PC-3 (cell line): ENCODE data around the gene LIPF. TPM values are rescaled to one million over a fixed set of nuclear protein-coding genes. Genes with fewer than 3 reads are reported as not detected.
"Not testable (repeated sequence)": the region's sequence is repeated elsewhere in the genome, so short reads cannot be mapped to it uniquely, and the experiment has no call there.

ENCODE experiments used
- ATAC-seq: fragments of 200-7000 bp; cut with Tn5 transposase; 2 replicates; pipeline ENCODE4 v1.9.1; 2020; ENCODE audit warnings: mild to moderate bottlenecking, moderate library complexity
- BruUV-seq: library from RNA; stranded (reverse); fragments of 400-500 nt; replicated peaks from 2 replicates; lab custom pipeline; 2021; lab: Mats Ljungman, UMichigan
- CTCF ChIA-PET: fragments of 300-600 bp; sonication (Branson Sonifier 250); formaldehyde crosslinking; loops from one replicate; lab custom pipeline; 2022; ENCODE audit warnings: antibody characterized with exemption; lab: Charles Lee
- POLR2A ChIA-PET: fragments of 300-600 bp; sonication (Branson Sonifier 250); formaldehyde crosslinking; loops from one replicate; lab custom pipeline; 2022; ENCODE audit warnings: antibody characterized with exemption; ENCODE audit not compliant: unreplicated experiment; lab: Charles Lee
- DNase-seq: peaks from one replicate; pipeline ENCODE4 v3.0.0-alpha.2; 2015
- H2AFZ ChIP-seq: fragments of 300-600 bp; sonication (generic); 2 replicates; pipeline ENCODE4 v1.6.0; 2016; ENCODE audit warnings: antibody characterized with exemption, low read length
- H3F3A ChIP-seq: fragments of 300-600 bp; sonication (generic); one replicate; pipeline ENCODE4 v1.6.0; 2017; ENCODE audit warnings: antibody characterized with exemption, low read length, control low read depth, mild to moderate bottlenecking; ENCODE audit not compliant: unreplicated experiment
- H3K27ac ChIP-seq: fragments of 300-600 bp; sonication (generic); 2 replicates; pipeline ENCODE4 v1.5.1; 2016; ENCODE audit warnings: mild to moderate bottlenecking, low read length
- H3K27me3 ChIP-seq: fragments of 300-600 bp; sonication (generic); 2 replicates; pipeline ENCODE4 v1.6.1; 2016; ENCODE audit warnings: low read length, mixed read lengths
- H3K36me3 ChIP-seq: fragments of 300-600 bp; sonication (generic); 2 replicates; pipeline ENCODE4 v1.6.1; 2016; ENCODE audit warnings: low read depth, mixed run types, low read length, mixed read lengths
- H3K4me1 ChIP-seq: fragments of 300-600 bp; sonication (generic); 2 replicates; pipeline ENCODE4 v1.5.1; 2016; ENCODE audit warnings: low read length; ENCODE audit not compliant: insufficient read depth
- H3K4me2 ChIP-seq: fragments of 300-600 bp; sonication (generic); 2 replicates; pipeline ENCODE4 v1.6.0; 2016; ENCODE audit warnings: low read length
- H3K4me3 ChIP-seq: fragments of 300-600 bp; sonication (generic); 2 replicates; pipeline ENCODE4 v1.5.1; 2016; ENCODE audit warnings: mild to moderate bottlenecking, low read length, mixed read lengths
- H3K79me2 ChIP-seq: fragments of 300-600 bp; sonication (generic); 2 replicates; pipeline ENCODE4 v1.6.1; 2017; ENCODE audit warnings: low read length, mixed read lengths
- H3K9ac ChIP-seq: fragments of 300-600 bp; sonication (generic); 2 replicates; pipeline ENCODE4 v1.6.0; 2016; ENCODE audit warnings: mild to moderate bottlenecking, low read length
- H3K9me2 ChIP-seq: fragments of 300-600 bp; sonication (generic); replicated peaks from 2 replicates; pipeline ENCODE4 v1.6.1; 2016; ENCODE audit warnings: mixed run types, low read length, mixed read lengths
- H3K9me3 ChIP-seq: fragments of 300-600 bp; sonication (generic); 2 replicates; pipeline ENCODE4 v1.6.1; 2016; ENCODE audit warnings: low read length, mixed read lengths
- H4K20me1 ChIP-seq: fragments of 300-600 bp; sonication (generic); 2 replicates; pipeline ENCODE4 v1.6.1; 2016; ENCODE audit warnings: low read length, mixed read lengths
- CTCF ChIP-seq: fragments of 300-600 bp; sonication (generic); conservative IDR thresholded peaks from 2 replicates; pipeline ENCODE4 v1.5.1; 2017; ENCODE audit warnings: antibody characterized with exemption, low read depth, mild to moderate bottlenecking, low read length
- EZH2 ChIP-seq: fragments of 300-600 bp; sonication (generic); IDR thresholded peaks from one replicate; pipeline ENCODE4 v1.6.1; 2017; ENCODE audit warnings: antibody characterized with exemption, mild to moderate bottlenecking, low read length; ENCODE audit not compliant: unreplicated experiment
- EZH2phosphoT487 ChIP-seq: fragments of 300-600 bp; sonication (generic); IDR thresholded peaks from 2 replicates; pipeline ENCODE4 v1.6.1; 2018; ENCODE audit warnings: mild to moderate bottlenecking, antibody characterized with exemption, low read length, borderline replicate concordance
- intact Hi-C: fragments of 100-400 bp; cut with micrococcal nuclease; formaldehyde crosslinking; loops from 2 replicates; pipeline ENCODE4 v1.9.0; 2023
- total RNA-seq: library from RNA; depleted of rRNA; stranded (reverse); fragments of >200 nt; gene quantifications from 2 replicates; pipeline ENCODE4 v1.2.3, GENCODE V29; 2014

LIPF gene
- total RNA-seq, 1 experiment from 2014 or later, result not detected

- Histone ChIP-seq H3K27me3 (no peaks in the 10 kb centered on the region), H3K9ac (no peak overlapping the region), H3K9me3 (no peaks in the 10 kb centered on the region), H3K4me1 (no peaks in the 10 kb centered on the region), H3K27ac (no peak overlapping the region), H4K20me1 (no peaks in the 10 kb centered on the region), H3K36me3 (no peaks in the 10 kb centered on the region), H3K9me2 (no peaks in the 10 kb centered on the region), H3F3A (no peaks in the 10 kb centered on the region), H2AFZ (no peak overlapping the region), H3K4me2 (no peak overlapping the region), H3K79me2 (no peaks in the 10 kb centered on the region), H3K4me3 (no peak overlapping the region)
- ChIA-PET CTCF (no interaction called here), POLR2A (no interaction called here)
- no peak for TF ChIP-seq CTCF
- TF ChIP-seq EZH2phosphoT487, result no peak
- no peak for TF ChIP-seq EZH2
- DNase-seq (no peak), ATAC-seq (no peak)
- no TSS peak for BruUV-seq
- intact Hi-C loops, result no loop called here
These were observed 38.8 kb downstream of the LIPF start for GRCh38 chr10:88702848-88703597.

GRCh38 chr10:88705958-88706357, 41.7 kb downstream of the LIPF start, which contains the start of gene LIPK:
Gene LIPK, plus strand, starts transcription at chr10:88706249. Its CDS starts 18,295 bp downstream, at chr10:88724544.
- TF ChIP-seq EZH2phosphoT487 (no peak), EZH2 (no peak)
- no peaks in the 10 kb centered on the region for H3K79me2 ChIP-seq
- no peaks in the 10 kb centered on the region for H3F3A ChIP-seq
- no peak within 1 kb of the TSS for H3K9ac ChIP-seq
- H3K4me1 ChIP-seq, result no peaks in the 10 kb centered on the region
- BruUV-seq, result no TSS peak
- H3K27me3 ChIP-seq, result no peaks in the 10 kb centered on the region
- H3K9me3 ChIP-seq, result no peaks in the 10 kb centered on the region
- H3K9me2 ChIP-seq, result no peaks in the 10 kb centered on the region
- ChIA-PET CTCF (no interaction called here), POLR2A (no interaction called here)
- ATAC-seq (no peak), DNase-seq (no peak)
- no peaks in the 10 kb centered on the region for H3K36me3 ChIP-seq
- no peak within 1 kb of the TSS for H3K27ac ChIP-seq
- intact Hi-C loops, result no loop called here
- no peak within 1 kb of the TSS for H3K4me2 ChIP-seq
- no peaks in the 10 kb centered on the region for H4K20me1 ChIP-seq
- no peak within 1 kb of the TSS for H2AFZ ChIP-seq
- no peak within 1 kb of the TSS for H3K4me3 ChIP-seq

- Histone ChIP-seq H3K27me3 (no peaks in the 10 kb centered on the region), H2AFZ (no peak overlapping the region), H3K9me2 (no peaks in the 10 kb centered on the region), H3K36me3 (no peaks in the 10 kb centered on the region), H3K4me3 (no peak overlapping the region), H3K4me1 (no peaks in the 10 kb centered on the region), H3K4me2 (no peak overlapping the region), H3K27ac (no peak overlapping the region), H3K79me2 (no peaks in the 10 kb centered on the region), H4K20me1 (no peaks in the 10 kb centered on the region), H3K9ac (no peak overlapping the region), H3F3A (no peaks in the 10 kb centered on the region), H3K9me3 (no peaks in the 10 kb centered on the region)
- intact Hi-C loops, result no loop called here
- POLR2A ChIA-PET, result no interaction called here
- BruUV-seq, result no TSS peak
- TF ChIP-seq EZH2phosphoT487, result no peak
- no peak for TF ChIP-seq CTCF
- TF ChIP-seq EZH2, result no peak
- ATAC-seq, result no peak
- no peak for DNase-seq
- CTCF ChIA-PET, result no interaction called here
These were observed 43.4 kb downstream of the LIPF start for GRCh38 chr10:88707429-88708155.

GRCh38 chr10:88709361-88709760, 45.1 kb downstream of the LIPF start:
- DNase-seq, H3K9ac ChIP-seq, POLR2A ChIA-PET, H4K20me1 ChIP-seq, H3K4me1 ChIP-seq, ATAC-seq, H3K9me3 ChIP-seq, H3K4me2 ChIP-seq, CTCF ChIA-PET, H3K27me3 ChIP-seq, H3K27ac ChIP-seq, BruUV-seq, H3F3A ChIP-seq, H3K9me2 ChIP-seq, H3K4me3 ChIP-seq, H3K79me2 ChIP-seq, H2AFZ ChIP-seq, H3K36me3 ChIP-seq, intact Hi-C loops: not testable (repeated sequence)
